GM21390 (cell line): ENCODE data around the gene RBM28.
"Not testable (repeated sequence)": the region's sequence is repeated elsewhere in the genome, so short reads cannot be mapped to it uniquely, and the experiment has no call there.

ENCODE experiments used
- ATAC-seq: cut with Tn5 transposase; IDR thresholded peaks from one replicate; pipeline ENCODE4 v1.9.1; 2021; ENCODE audit not compliant: unreplicated experiment

The RBM28 gene

GRCh38 chr7:128299109-128299607, 44.5 kb downstream of the RBM28 start:
- ATAC-seq = no peak

GRCh38 chr7:128298004-128298403, 45.7 kb downstream of the RBM28 start:
- not testable (repeated sequence) for ATAC-seq

- no peak for ATAC-seq
Observed at GRCh38 chr7:128287556-128287955, 56.2 kb downstream of the RBM28 start.

GRCh38 chr7:128284102-128284501, 59.6 kb downstream of the RBM28 start:
- ATAC-seq = no peak

GRCh38 chr7:128281605-128282380, 61.9 kb downstream of the RBM28 start:
- no peak for ATAC-seq

- not testable (repeated sequence) for ATAC-seq
Observed at GRCh38 chr7:128280451-128280850, 63.3 kb downstream of the RBM28 start.

- no peak for ATAC-seq
Observed at GRCh38 chr7:128279124-128279713, 64.5 kb downstream of the RBM28 start.

GRCh38 chr7:128278366-128278765, 65.3 kb downstream of the RBM28 start:
- no peak for ATAC-seq

GRCh38 chr7:128275681-128276080, 68.0 kb downstream of the RBM28 start:
- no peak for ATAC-seq

GRCh38 chr7:128274884-128275603, 68.7 kb downstream of the RBM28 start:
- ATAC-seq = no peak

- no peak for ATAC-seq
Observed at GRCh38 chr7:128274246-128274883, 69.3 kb downstream of the RBM28 start.

GRCh38 chr7:128271942-128272481, 71.7 kb downstream of the RBM28 start:
- ATAC-seq = no peak

- no peak for ATAC-seq
Observed at GRCh38 chr7:128271471-128271941, 72.2 kb downstream of the RBM28 start.

- no peak for ATAC-seq
Observed at GRCh38 chr7:128270826-128271272, 72.9 kb downstream of the RBM28 start.

GRCh38 chr7:128268233-128268632, 75.5 kb downstream of the RBM28 start:
- ATAC-seq = no peak

- ATAC-seq = no peak
Observed at GRCh38 chr7:128267595-128267924, 76.1 kb downstream of the RBM28 start.

GRCh38 chr7:128266883-128267594, 76.7 kb downstream of the RBM28 start:
- ATAC-seq = no peak

GRCh38 chr7:128266529-128266882, 77.2 kb downstream of the RBM28 start:
- ATAC-seq = no peak

- no peak for ATAC-seq
Observed at GRCh38 chr7:128265906-128266300, 77.8 kb downstream of the RBM28 start.

GRCh38 chr7:128265156-128265905, 78.4 kb downstream of the RBM28 start:
- no peak for ATAC-seq
